A673 (cell line): Measurements from ENCODE around the gene LCN15. TPM values are rescaled to one million over a fixed set of nuclear protein-coding genes. Genes with fewer than 3 reads are reported as not detected.
A peak's percentile ranks its signal among the peaks of the same experiment; 100 is the strongest.

Experiments used
- BruUV-seq: library from RNA; stranded (reverse); fragments of 400-500 nt; replicated peaks from 2 replicates; lab custom pipeline; 2021; lab: Mats Ljungman, UMichigan
- CTCF ChIA-PET: fragments of 300-600 bp; sonication (Branson Sonifier 250); formaldehyde crosslinking; loops from one replicate; lab custom pipeline; 2022; ENCODE audit warnings: antibody characterized with exemption; lab: Charles Lee
- POLR2A ChIA-PET: fragments of 300-600 bp; sonication (Branson Sonifier 250); formaldehyde crosslinking; loops from one replicate; lab custom pipeline; 2022; ENCODE audit warnings: antibody characterized with exemption; ENCODE audit not compliant: low non-redundant PET; lab: Charles Lee
- DNase-seq: peaks from one replicate; pipeline ENCODE4 v3.0.0-alpha.2; 2015; ENCODE audit warnings: low spot score
- H3K27ac ChIP-seq: fragments of 200-600 bp; sonication (generic); 2 replicates; pipeline ENCODE4 v1.5.1; 2016; ENCODE audit warnings: mixed run types, low read depth, mild to moderate bottlenecking, mixed read lengths, antibody characterized with exemption, low read length; ENCODE audit not compliant: poor library complexity, severe bottlenecking
- H3K27me3 ChIP-seq: fragments of 200-600 bp; sonication (generic); replicated peaks from 2 replicates; pipeline ENCODE4 v1.6.1; 2017; ENCODE audit warnings: mixed run types, low read depth, mild to moderate bottlenecking, mixed read lengths, antibody characterized with exemption, low read length; ENCODE audit not compliant: insufficient read depth, poor library complexity
- H3K36me3 ChIP-seq: fragments of 200-600 bp; sonication (generic); 2 replicates; pipeline ENCODE4 v1.6.1; 2016; ENCODE audit warnings: mixed run types, mild to moderate bottlenecking, mixed read lengths, antibody characterized with exemption, low read length; ENCODE audit not compliant: insufficient read depth, poor library complexity, severe bottlenecking
- H3K4me1 ChIP-seq: fragments of 200-600 bp; sonication (generic); 2 replicates; pipeline ENCODE4 v1.6.1; 2017; ENCODE audit warnings: mixed run types, mild to moderate bottlenecking, mixed read lengths, antibody characterized with exemption, low read length; ENCODE audit not compliant: insufficient read depth, poor library complexity, severe bottlenecking
- H3K4me3 ChIP-seq: fragments of 200-600 bp; sonication (generic); 2 replicates; pipeline ENCODE4 v1.5.1; 2016; ENCODE audit warnings: low read depth, mixed run types, mild to moderate bottlenecking, mixed read lengths, low read length; ENCODE audit not compliant: poor library complexity, severe bottlenecking
- H3K9me3 ChIP-seq: fragments of 200-600 bp; sonication (generic); 2 replicates; pipeline ENCODE4 v1.6.1; 2016; ENCODE audit warnings: mixed run types, low read depth, mild to moderate bottlenecking, mixed read lengths, antibody characterized with exemption, low read length; ENCODE audit not compliant: poor library complexity, severe bottlenecking
- EZH2 ChIP-seq: fragments of 200-600 bp; sonication (generic); IDR thresholded peaks from 2 replicates; pipeline ENCODE4 v1.6.1; 2017; ENCODE audit warnings: borderline replicate concordance, low read depth, mild to moderate bottlenecking, mixed read lengths, antibody characterized with exemption, low read length; ENCODE audit not compliant: poor library complexity, severe bottlenecking
- intact Hi-C: fragments of 100-400 bp; cut with micrococcal nuclease; formaldehyde crosslinking; loops from one replicate; pipeline ENCODE4 v1.10.0; 2022; ENCODE audit not compliant: unreplicated experiment
- total RNA-seq: library from RNA; stranded (reverse); gene quantifications from 2 replicates; pipeline ENCODE4 v1.2.3, GENCODE V29; 2021
- TF ChIP-seq, protein P1 (sequence below): fragments of 300-800, 200-600 bp; sonication (generic); conservative IDR thresholded peaks from 2 replicates; pipeline ENCODE4 v1.5.1; 2017; ENCODE audit warnings: low read depth, mild to moderate bottlenecking, antibody characterized with exemption, low read length, moderate library complexity, mixed read lengths

LCN15 gene
- total RNA-seq, 1 experiment from 2014 or later, result not detected

DNA sequence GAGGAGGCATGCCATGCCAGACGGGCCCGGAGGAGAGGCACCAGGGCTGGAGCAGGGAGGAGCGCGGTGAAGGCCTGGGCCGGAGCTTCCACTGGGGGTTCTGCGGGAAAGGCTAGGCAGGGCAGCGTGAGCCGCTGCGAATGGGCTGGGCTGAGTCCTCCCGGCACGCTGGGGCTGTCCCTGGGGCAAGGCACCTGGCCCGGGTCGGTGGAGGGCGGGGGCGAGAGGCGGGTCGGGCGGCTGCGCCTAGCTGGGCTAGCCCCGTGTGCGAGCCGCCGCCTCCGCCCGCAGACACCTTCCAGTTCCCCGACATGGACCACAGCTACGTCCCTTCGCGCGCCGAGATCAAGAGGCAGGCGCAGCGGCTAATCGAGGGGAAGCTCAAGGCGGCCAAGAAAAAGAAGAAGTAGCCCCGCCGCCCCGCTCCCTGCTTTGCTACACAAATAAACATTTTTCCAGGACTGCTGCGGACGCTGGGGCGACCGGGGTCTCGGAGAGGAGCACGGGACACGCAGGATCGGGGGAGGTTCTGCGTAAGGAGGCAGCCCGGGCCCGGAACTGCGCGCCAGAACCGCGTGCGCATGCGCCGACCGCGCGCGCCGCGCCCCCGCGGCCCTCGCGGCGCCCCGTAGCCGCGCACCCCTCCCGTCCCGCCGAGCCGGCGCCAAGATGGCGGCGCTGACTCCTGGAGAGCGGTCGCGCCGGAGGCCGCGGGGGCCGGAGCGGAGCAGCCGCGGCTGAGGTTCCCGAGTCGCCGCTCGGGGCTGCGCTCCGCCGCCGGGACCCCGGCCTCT lies 43.2 kb upstream of the LCN15 start, which contains the start of gene RABL6:
TSS of gene RABL6 (plus strand) at position 668 of the 794 bp plus-strand sequence. CDS start 249 bp downstream, outside the sequence.
- POLR2A ChIA-PET, result no interaction called here
- intact Hi-C loops, result no loop called here
- TSS peak; percentile 66 for BruUV-seq

DNA sequence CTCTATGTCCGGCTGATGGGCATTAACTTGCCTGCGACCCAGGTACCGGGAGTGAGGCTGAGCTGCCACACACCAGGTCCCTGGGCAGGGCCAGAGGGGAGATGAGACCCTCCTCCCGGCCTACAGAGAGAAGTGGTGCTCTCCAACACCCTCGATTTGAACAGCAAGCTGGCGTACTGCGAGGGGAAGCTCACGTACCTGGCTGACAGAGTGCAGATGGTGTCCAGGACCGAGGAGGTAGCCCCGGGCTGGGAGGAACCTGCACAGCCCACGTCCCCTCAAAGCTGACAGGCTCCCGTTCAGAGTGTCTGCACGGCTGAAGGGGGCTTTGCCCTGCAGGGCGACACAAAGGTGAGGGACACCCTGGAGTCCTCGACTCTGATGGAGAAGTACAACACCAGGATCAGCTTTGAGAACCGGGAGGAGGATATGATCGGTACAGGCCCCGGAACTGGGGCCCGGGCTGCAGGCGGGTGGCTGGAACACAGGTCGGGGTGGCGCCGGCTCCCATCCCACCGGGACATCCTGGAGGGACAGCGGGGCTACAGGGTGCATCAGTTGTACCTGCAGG lies 42.4 kb upstream of the LCN15 start:
- Histone ChIP-seq H3K4me3 (peak overlapping the region; percentile 98), H3K4me1 (peaks cover 26% of the 10 kb centered on the region), H3K27me3 (no peaks in the 10 kb centered on the region), H3K27ac (peak overlapping the region; percentile 93), H3K36me3 (peaks cover 15% of the 10 kb centered on the region), H3K9me3 (no peaks in the 10 kb centered on the region)
- CTCF ChIA-PET, result no interaction called here
- POLR2A ChIA-PET, result no interaction called here
- BruUV-seq, result no TSS peak
- TF ChIP-seq, protein P1, sequence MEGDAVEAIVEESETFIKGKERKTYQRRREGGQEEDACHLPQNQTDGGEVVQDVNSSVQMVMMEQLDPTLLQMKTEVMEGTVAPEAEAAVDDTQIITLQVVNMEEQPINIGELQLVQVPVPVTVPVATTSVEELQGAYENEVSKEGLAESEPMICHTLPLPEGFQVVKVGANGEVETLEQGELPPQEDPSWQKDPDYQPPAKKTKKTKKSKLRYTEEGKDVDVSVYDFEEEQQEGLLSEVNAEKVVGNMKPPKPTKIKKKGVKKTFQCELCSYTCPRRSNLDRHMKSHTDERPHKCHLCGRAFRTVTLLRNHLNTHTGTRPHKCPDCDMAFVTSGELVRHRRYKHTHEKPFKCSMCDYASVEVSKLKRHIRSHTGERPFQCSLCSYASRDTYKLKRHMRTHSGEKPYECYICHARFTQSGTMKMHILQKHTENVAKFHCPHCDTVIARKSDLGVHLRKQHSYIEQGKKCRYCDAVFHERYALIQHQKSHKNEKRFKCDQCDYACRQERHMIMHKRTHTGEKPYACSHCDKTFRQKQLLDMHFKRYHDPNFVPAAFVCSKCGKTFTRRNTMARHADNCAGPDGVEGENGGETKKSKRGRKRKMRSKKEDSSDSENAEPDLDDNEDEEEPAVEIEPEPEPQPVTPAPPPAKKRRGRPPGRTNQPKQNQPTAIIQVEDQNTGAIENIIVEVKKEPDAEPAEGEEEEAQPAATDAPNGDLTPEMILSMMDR, result no peak
- TF ChIP-seq EZH2, result no peak
- DNase-seq, result no peak
- intact Hi-C loops, result no loop called here

More for the DNA sequence above, 43.2 kb upstream of the LCN15 start, which contains the start of gene RABL6:
- H3K27me3 ChIP-seq, result no peaks in the 10 kb centered on the region
- DNase-seq, result peak; percentile 88
- no peaks in the 10 kb centered on the region for H3K9me3 ChIP-seq
- TF ChIP-seq EZH2, result no peak
- TF ChIP-seq, protein P1, result no peak
- H3K36me3 ChIP-seq, result peaks cover 23% of the 10 kb centered on the region
- H3K4me1 ChIP-seq, result peaks cover 26% of the 10 kb centered on the region
- peak within 1 kb of the TSS; percentile 93 for H3K27ac ChIP-seq
- H3K4me3 ChIP-seq, result peak within 1 kb of the TSS; percentile 98
- CTCF ChIA-PET, result interaction anchor here (0.6 kb wide), 1 partner anchor 39 kb away, joined by 5 read pairs; no protein-coding TSS in a partner anchor

DNA sequence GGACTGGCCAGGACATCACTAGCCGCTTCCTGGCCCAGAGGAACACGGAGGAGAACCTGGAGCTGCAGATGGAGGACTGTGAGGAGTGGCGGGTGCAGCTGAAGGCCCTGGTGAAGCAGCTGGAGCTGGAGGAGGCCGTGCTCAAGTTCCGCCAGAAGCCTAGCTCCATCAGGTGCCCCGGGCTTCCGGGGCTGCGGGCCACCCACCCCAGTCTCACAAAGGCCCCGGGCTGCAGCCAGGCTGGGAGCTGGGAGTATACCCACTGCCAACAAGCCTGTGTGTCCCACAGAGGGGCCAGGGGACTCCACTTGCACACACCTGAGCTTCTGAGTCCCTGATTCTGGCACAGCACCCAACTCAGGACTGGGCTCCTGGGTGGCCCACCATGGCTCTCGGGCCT lies 41.7 kb upstream of the LCN15 start:
- no peak overlapping the region for H3K27ac ChIP-seq
- peaks cover 10% of the 10 kb centered on the region for H3K36me3 ChIP-seq
- intact Hi-C loops, result no loop called here
- H3K27me3 ChIP-seq, result no peaks in the 10 kb centered on the region
- DNase-seq, result no peak
- ChIA-PET POLR2A (no interaction called here), CTCF (no interaction called here)
- no TSS peak for BruUV-seq
- no peaks in the 10 kb centered on the region for H3K9me3 ChIP-seq
- TF ChIP-seq EZH2, result no peak
- TF ChIP-seq, protein P1, result no peak
- peaks cover 29% of the 10 kb centered on the region for H3K4me1 ChIP-seq
- no peak overlapping the region for H3K4me3 ChIP-seq
